Astrocyte of the spinal cord (primary cell): ENCODE results near the gene GGCX.

ENCODE experiments used
- DNase-seq: peaks from one replicate; pipeline ENCODE4 v3.0.0; 2011; ENCODE audit warnings: low read depth, low spot score
- H3K4me3 ChIP-seq: 2 replicates; pipeline ENCODE4 v1.5.1; 2011; ENCODE audit warnings: low read depth, mild to moderate bottlenecking, low read length, moderate library complexity
- in situ Hi-C: cut with HindIII; loops from 2 replicates; pipeline ENCODE4 v1.10.0; 2017; ENCODE audit warnings: low sequenced_read_pairs
- TF ChIP-seq, protein P1 (sequence below): IDR thresholded peaks from 2 replicates; pipeline ENCODE4 v1.5.1; 2012; ENCODE audit warnings: low read depth, mild to moderate bottlenecking, low read length, inconsistent platforms

GGCX gene

DNA sequence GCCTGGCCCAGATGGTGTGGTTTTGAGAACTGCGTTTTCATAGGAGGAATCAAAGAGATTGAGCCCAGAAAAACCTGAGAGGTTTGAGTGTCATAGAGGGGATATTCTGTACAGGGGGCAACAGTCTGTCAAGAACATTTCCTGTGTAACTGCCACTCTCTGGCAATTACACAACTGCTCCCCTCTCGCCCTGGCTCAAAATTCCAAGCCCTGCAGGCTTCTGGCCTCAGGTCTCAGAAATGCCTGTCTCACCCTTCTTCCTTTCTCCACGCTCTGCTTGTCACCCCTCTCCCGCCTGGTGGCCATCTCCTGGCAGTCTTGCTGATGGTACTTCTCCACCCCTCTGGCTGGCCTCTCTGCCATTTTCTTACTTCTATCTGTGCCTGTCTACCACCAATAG, 26.9 kb upstream of the GGCX start:
- in situ Hi-C loops = no loop called here
- no peak overlapping the region for H3K4me3 ChIP-seq
- TF ChIP-seq, protein P1, sequence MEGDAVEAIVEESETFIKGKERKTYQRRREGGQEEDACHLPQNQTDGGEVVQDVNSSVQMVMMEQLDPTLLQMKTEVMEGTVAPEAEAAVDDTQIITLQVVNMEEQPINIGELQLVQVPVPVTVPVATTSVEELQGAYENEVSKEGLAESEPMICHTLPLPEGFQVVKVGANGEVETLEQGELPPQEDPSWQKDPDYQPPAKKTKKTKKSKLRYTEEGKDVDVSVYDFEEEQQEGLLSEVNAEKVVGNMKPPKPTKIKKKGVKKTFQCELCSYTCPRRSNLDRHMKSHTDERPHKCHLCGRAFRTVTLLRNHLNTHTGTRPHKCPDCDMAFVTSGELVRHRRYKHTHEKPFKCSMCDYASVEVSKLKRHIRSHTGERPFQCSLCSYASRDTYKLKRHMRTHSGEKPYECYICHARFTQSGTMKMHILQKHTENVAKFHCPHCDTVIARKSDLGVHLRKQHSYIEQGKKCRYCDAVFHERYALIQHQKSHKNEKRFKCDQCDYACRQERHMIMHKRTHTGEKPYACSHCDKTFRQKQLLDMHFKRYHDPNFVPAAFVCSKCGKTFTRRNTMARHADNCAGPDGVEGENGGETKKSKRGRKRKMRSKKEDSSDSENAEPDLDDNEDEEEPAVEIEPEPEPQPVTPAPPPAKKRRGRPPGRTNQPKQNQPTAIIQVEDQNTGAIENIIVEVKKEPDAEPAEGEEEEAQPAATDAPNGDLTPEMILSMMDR = no peak
- DNase-seq = no peak

DNA sequence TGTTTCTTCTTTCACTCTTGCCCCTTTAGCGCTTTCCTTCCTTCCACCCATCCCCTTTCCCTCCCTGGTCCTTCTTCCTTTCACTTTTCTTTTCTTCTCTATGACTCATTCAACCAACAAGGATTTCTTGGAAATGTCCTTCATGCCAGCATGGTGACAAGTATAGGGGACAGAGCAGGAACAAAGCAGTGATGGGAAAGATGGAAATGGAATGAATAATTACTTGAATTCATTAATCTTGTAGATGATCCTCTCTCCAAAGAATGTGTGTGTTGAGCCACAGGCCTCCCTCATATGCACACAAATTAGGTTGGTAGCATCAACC, 24.4 kb upstream of the GGCX start:
- DNase-seq = peak; percentile 58

DNA sequence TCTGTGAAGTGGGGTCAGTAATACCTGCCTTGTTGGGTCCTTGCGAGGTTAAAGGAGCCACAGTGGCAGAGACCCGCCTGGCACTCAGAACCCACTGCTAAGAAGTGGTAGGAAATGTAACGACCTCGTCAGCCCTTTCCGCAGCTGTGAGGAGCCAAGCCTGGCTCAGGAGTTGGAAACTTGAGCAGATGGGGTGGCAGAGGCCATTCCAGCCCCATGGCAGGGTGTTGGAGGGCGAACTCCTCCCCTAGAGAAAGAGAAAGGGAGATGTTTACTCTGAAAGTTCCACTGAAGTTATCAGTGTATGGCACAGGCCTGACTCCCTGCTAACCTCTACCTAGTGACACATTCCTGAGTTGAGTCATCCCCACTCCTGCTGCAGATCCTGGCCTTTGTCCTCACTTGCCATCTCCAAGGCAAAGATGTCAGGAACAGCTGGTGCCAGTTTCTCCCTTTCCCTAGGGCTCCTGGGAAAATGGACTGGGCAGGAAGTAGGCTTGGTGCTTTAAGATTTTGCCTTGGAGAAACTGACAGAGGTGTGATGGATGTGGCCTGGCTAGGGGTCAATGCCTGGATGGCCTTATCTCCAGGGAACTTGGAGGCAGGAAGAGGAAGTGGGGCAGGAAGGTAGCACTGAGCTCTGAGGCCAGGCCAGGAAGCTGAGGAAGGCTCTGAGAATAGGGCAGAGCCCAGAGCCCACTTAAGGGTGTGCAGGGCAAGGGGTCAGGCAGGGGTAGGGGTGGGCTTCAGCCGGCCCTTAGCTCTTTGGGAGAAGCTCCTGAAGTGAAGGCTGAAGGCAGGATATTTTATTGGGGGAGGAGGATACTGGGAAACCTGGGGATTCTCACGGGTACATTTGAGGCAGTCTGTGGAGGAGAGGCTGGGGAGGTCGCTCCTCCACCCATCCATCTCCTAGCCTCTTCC, 23.8 kb upstream of the GGCX start:
- DNase-seq = peak; percentile 27
- TF ChIP-seq, protein P1 = no peak
- peak overlapping the region; percentile 51 for H3K4me3 ChIP-seq
- in situ Hi-C loops = no loop called here

More for the DNA sequence above, 24.4 kb upstream of the GGCX start:
- in situ Hi-C loops = no loop called here
- TF ChIP-seq, protein P1 = no peak
- no peak overlapping the region for H3K4me3 ChIP-seq

DNA sequence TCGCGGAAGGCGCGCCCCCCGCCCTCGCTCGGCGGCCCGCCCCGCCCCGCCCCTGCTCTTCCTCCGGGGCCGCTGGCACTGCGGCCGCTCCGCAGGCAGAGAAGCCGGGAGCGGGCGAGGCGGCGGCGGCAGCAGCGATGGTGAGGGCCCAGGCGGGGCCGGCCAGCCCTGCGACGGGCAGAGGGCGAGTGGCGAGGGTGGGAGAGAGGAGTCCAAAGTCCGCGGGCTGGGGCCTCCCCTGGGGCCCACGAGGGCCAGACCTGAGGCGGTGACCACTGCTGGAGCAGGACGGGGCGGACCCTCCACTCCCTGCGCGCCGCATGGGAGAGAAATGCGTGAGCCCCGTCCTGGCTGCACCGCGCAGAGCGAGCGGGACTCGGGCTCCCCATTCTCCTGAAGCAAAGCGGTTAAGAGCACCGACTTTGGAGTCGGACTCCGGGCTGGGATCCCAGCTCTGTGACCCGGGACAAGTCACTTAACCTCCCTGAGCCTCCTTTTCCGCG, 23.1 kb upstream of the GGCX start, which contains the start of gene VAMP5:
VAMP5 (plus strand) TSS at position 78 of the 503 bp plus-strand sequence; CDS start at position 138, 60 bp downstream.
- H3K4me3 ChIP-seq = peak within 1 kb of the TSS; percentile 51
- no peak for DNase-seq
- TF ChIP-seq, protein P1 = no peak
- in situ Hi-C loops = no loop called here

DNA sequence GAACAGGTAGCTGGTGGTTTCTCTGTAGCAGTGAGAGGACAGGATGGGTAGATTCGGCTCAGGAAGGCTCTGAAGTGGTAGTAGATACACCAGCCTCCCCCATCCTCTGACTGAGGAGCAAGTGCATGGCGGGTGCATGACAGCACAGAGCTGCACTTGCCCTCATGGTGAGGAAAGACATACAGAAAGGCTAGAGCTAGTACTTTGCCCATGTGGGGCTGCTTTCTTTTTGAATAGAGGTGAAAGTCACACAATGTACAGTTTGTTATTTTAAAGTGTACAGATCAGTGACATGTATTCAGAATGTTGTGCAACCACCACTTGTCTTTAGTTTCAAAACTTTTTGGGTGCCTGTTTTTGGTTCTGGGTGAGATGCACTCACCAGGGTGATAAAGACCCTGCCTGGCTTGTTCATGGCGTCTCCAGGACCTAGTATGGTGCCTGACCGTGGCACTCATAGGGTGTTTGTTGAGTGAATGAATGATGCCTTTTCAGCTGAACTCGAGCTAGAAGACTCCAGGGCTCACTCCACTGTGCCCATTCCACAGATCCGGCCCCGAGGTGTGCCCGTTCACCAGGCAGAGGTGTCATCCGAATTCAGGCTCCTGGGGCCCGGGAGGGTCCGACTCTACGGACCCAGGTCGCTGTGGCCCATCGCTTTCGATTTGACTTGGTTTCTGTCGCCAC, 22.5 kb upstream of the GGCX start:
- DNase-seq = no peak
- TF ChIP-seq, protein P1 = no peak
- in situ Hi-C loops = no loop called here
- peak overlapping the region; percentile 51 for H3K4me3 ChIP-seq

DNA sequence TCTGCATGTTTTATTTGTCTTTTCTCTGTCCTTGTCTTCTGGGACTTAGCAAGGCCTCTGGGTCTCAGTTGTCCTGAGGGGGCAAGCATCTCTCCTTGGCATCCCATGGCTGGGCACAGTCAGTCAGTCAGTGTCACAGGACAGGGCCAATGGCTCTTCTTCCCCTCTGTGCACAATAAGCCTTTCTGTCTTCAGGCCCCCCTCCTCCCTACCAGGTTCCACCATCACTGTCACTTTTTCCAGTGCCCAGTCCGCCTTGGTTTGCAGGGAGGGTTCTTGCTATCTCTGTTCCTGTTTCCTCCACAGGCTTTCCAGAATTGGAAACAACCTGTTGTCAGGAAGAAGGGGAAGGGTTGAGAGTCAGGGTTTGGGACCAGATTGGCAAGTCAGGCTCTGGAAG, 21.2 kb upstream of the GGCX start:
- in situ Hi-C loops = no loop called here
- DNase-seq = no peak
- TF ChIP-seq, protein P1 = no peak
- H3K4me3 ChIP-seq = no peak overlapping the region
